Activated CD4-positive, alpha-beta T cell treated with anti-CD3 and anti-CD28 coated beads, Interleukin-10, Interleukin-2, amounts not matched to agents 100 ng/mL and 50 ng/mL, durations not matched to agents 16 hours and 8 hours (primary cell): ENCODE measurements around the gene NDUFB11.

Experiments used
- DNase-seq: peaks from one replicate; pipeline ENCODE4 v3.0.0-alpha.2; 2020

The NDUFB11 gene

GRCh38 chrX:47144626-47145394, at the start of gene NDUFB11, which contains the start of gene RBM10:
Gene NDUFB11 (minus strand): TSS chrX:47144702. CDS start chrX:47144679, 23 bp downstream.
Gene RBM10 (plus strand): TSS chrX:47145221. CDS start chrX:47147482, 2,261 bp downstream.
- peak; percentile 95 for DNase-seq

- peak; percentile 98 for DNase-seq
Measured at GRCh38 chrX:47193475-47194193, 49.1 kb upstream of the NDUFB11 start, which contains the start of gene UBA1. Gene UBA1 (plus strand): TSS chrX:47193829. CDS start chrX:47198803, 4,974 bp downstream.

GRCh38 chrX:47191806-47192401, 47.4 kb upstream of the NDUFB11 start:
- DNase-seq = no peak

- peak; percentile 51 for DNase-seq
Measured at GRCh38 chrX:47191331-47191730, 46.8 kb upstream of the NDUFB11 start.

- peak; percentile 93 for DNase-seq
Measured at GRCh38 chrX:47190445-47191269, 46.2 kb upstream of the NDUFB11 start.

GRCh38 chrX:47189906-47190305, 45.4 kb upstream of the NDUFB11 start:
- no peak for DNase-seq

- DNase-seq = no peak
Measured at GRCh38 chrX:47187106-47187677, 42.7 kb upstream of the NDUFB11 start.

GRCh38 chrX:47186096-47186740, 41.7 kb upstream of the NDUFB11 start:
- no peak for DNase-seq

GRCh38 chrX:47185241-47185640, 40.7 kb upstream of the NDUFB11 start:
- DNase-seq = no peak

- no peak for DNase-seq
Measured at GRCh38 chrX:47184486-47184885, 40.0 kb upstream of the NDUFB11 start.

GRCh38 chrX:47182106-47182700, 37.7 kb upstream of the NDUFB11 start:
- no peak for DNase-seq

- DNase-seq = no peak
Measured at GRCh38 chrX:47181301-47181700, 36.8 kb upstream of the NDUFB11 start.

GRCh38 chrX:47180346-47180745, 35.8 kb upstream of the NDUFB11 start:
- DNase-seq = no peak

GRCh38 chrX:47179928-47180255, 35.4 kb upstream of the NDUFB11 start:
- DNase-seq = no peak

- no peak for DNase-seq
Measured at GRCh38 chrX:47179221-47179927, 34.9 kb upstream of the NDUFB11 start.

GRCh38 chrX:47178337-47178736, 33.8 kb upstream of the NDUFB11 start:
- no peak for DNase-seq

- DNase-seq = no peak
Measured at GRCh38 chrX:47177079-47177478, 32.6 kb upstream of the NDUFB11 start.

- DNase-seq = no peak
Measured at GRCh38 chrX:47176101-47176740, 31.7 kb upstream of the NDUFB11 start.

- DNase-seq = no peak
Measured at GRCh38 chrX:47175588-47175980, 31.1 kb upstream of the NDUFB11 start.

GRCh38 chrX:47174846-47175587, 30.5 kb upstream of the NDUFB11 start:
- DNase-seq = no peak
